GM13977 (cell line): Measurements from ENCODE around the gene RAB3C.
"Not testable (repeated sequence)": the region's sequence is repeated elsewhere in the genome, so short reads cannot be mapped to it uniquely, and the experiment has no call there.

Source experiments
- DNase-seq: peaks from one replicate; pipeline ENCODE4 v3.0.0; 2012; ENCODE audit warnings: low spot score
- in situ Hi-C: fragments of 300-500 bp; cut with MboI; formaldehyde crosslinking; loops from one replicate; pipeline ENCODE4 v1.12.0; 2022; ENCODE audit warnings: low sequenced_read_pairs, low pct_unique_long_range_greater_than_20kb, mixed read lengths, inconsistent platforms; ENCODE audit not compliant: unreplicated experiment
- TF ChIP-seq, protein P1 (sequence below): IDR thresholded peaks from 2 replicates; pipeline ENCODE4 v1.5.1; 2012; ENCODE audit warnings: mild to moderate bottlenecking, control low read depth; ENCODE audit not compliant: insufficient read depth; ENCODE audit errors: extremely low read depth, missing control alignments

Gene RAB3C

DNA sequence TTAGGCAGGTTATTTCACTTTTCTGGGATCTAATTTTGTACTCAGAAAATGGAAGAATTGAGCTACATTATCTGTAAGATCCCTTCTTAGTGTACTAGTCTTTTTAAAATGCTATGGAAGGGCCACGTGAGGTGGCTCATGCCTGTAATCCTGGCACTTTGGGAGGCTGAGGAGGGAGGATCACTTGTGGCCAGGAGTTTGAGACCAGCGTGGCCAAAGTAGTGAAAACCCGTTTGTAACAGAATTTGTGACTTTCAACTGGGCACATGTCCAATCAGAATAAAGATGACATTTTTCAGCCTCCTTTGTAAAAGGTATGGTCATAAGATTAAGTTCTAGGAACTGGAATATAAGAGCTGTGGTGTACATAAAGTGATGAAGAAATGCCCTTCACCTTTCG lies 3.1 kb upstream of the RAB3C start:
- in situ Hi-C loops, result no loop called here
- TF ChIP-seq, protein P1, sequence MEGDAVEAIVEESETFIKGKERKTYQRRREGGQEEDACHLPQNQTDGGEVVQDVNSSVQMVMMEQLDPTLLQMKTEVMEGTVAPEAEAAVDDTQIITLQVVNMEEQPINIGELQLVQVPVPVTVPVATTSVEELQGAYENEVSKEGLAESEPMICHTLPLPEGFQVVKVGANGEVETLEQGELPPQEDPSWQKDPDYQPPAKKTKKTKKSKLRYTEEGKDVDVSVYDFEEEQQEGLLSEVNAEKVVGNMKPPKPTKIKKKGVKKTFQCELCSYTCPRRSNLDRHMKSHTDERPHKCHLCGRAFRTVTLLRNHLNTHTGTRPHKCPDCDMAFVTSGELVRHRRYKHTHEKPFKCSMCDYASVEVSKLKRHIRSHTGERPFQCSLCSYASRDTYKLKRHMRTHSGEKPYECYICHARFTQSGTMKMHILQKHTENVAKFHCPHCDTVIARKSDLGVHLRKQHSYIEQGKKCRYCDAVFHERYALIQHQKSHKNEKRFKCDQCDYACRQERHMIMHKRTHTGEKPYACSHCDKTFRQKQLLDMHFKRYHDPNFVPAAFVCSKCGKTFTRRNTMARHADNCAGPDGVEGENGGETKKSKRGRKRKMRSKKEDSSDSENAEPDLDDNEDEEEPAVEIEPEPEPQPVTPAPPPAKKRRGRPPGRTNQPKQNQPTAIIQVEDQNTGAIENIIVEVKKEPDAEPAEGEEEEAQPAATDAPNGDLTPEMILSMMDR, result no peak
- DNase-seq, result no peak

- TF ChIP-seq, protein P1, result no peak
- in situ Hi-C loops, result no loop called here
- DNase-seq, result no peak
These were observed 664 bp upstream of the RAB3C start for GRCh38 chr5:58582019-58582802.

GRCh38 chr5:58595952-58596351 lies 13.1 kb downstream of the RAB3C start:
- no peak for DNase-seq
- TF ChIP-seq, protein P1, result no peak
- in situ Hi-C loops, result no loop called here

GRCh38 chr5:58598440-58598839 lies 15.6 kb downstream of the RAB3C start:
- DNase-seq, result no peak
- in situ Hi-C loops, result no loop called here
- TF ChIP-seq, protein P1, result no peak

DNA sequence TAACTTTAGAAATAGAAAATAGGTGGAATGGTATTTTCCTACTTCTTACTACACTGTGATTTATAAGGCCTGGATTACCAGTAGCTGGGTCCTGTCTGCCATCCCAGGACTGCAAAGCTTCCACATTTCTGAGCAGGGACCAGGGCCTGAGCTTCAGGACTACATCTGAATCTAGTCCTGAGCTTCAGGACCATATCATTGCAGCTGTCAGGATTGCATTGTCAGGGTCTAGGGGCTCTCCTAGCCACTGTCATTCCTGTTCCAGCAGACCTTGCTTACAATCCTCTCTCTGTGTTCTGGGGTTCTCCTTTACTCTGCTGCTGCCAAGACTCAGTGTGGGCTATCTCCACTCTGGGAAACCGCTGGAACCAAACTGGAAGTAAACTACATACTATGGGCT lies 16.3 kb downstream of the RAB3C start:
- no peak for DNase-seq
- in situ Hi-C loops, result no loop called here
- TF ChIP-seq, protein P1, result no peak

GRCh38 chr5:58600613-58601012 lies 17.7 kb downstream of the RAB3C start:
- in situ Hi-C loops, DNase-seq: not testable (repeated sequence)

GRCh38 chr5:58602889-58603288 lies 20.0 kb downstream of the RAB3C start:
- in situ Hi-C loops, DNase-seq: not testable (repeated sequence)

DNA sequence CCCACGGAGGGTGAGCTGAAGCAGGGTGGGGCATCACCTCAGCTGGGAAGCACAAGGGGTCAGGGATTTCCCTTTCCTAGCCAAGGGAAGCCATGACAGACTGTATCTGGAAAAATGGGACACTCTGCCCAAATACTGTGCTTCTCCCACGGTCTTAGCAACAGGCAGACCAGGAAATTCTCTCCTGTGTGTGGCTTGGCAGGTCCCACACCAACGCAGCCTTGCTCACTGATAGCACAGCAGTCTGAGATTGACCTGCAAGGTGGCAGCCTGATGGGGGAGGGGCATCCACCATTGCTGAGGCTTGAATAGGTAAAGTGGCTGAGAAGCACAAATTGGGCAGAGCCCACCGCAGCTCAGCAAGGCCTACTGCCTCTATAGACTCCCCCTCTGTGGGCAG lies 23.2 kb downstream of the RAB3C start:
- DNase-seq, result no peak
- in situ Hi-C loops, result no loop called here
- TF ChIP-seq, protein P1, result no peak
